Transverse colon (tissue), 4 donors: Measurements from ENCODE around the gene LETM1.

Experiments
- CTCF ChIP-seq, 5 experiments: fragments of 200-600 bp in 3 of 5; fragments of 450-650 bp in 2 of 5; sonication (generic) in 3 of 5; IDR thresholded peaks; 1 replicate in 2 of 5; 2 replicates in 3 of 5; pipeline ENCODE4 v1.5.1; 2016 to 2017; ENCODE audit warnings: antibody characterized with exemption in 5 of 5, inconsistent platforms in 3 of 5, mild to moderate bottlenecking in 2 of 5, moderate library complexity in 1 of 5
- POLR2AphosphoS5 ChIP-seq, 3 donors: sonication (generic); formaldehyde crosslinking; IDR thresholded peaks; one replicate each; pipeline ENCODE4 v1.6.1; 2016; ENCODE audit warnings: antibody characterized with exemption in 3 of 3

GRCh38 chr4:1837069-1837468, 18.9 kb downstream of the LETM1 start:
- no peak for TF ChIP-seq CTCF (IDR thresholded peaks at IDR 0.05)
- TF ChIP-seq POLR2AphosphoS5 (IDR thresholded peaks at IDR 0.05), result no peak
